IMR-90 (cell line): ENCODE measurements around the gene DLGAP4. TPM values are rescaled to one million over a fixed set of nuclear protein-coding genes. Genes with fewer than 3 reads are reported as not detected.

Experiments used
- ATAC-seq: fragments of 200-7000 bp; cut with Tn5 transposase; 2 replicates; pipeline ENCODE4 v1.9.1; 2020; ENCODE audit warnings: low read depth, mild to moderate bottlenecking, moderate library complexity
- BruUV-seq: library from RNA; stranded (reverse); fragments of 400-500 nt; replicated peaks from 2 replicates; lab custom pipeline; 2021; lab: Mats Ljungman, UMichigan
- CTCF ChIA-PET: fragments of 300-600 bp; formaldehyde crosslinking; extraction: SDS; loops from one replicate; lab custom pipeline; 2021; ENCODE audit warnings: antibody characterized with exemption; lab: Yijun Ruan, JAX
- POLR2A ChIA-PET: fragments of 300-600 bp; sonication (Branson Sonifier 250); formaldehyde crosslinking; loops from one replicate; lab custom pipeline; 2022; ENCODE audit warnings: antibody characterized with exemption; ENCODE audit not compliant: unreplicated experiment; lab: Charles Lee
- DNase-seq: peaks from one replicate; pipeline ENCODE4 v3.0.0; 2013
- H2AFZ ChIP-seq: replicated peaks from 2 replicates; pipeline ENCODE3; 2013; ENCODE audit warnings: low read length, mild to moderate bottlenecking; ENCODE audit not compliant: poor library complexity
- H2AK5ac ChIP-seq: 2 replicates; pipeline ENCODE4 v1.6.1; 2013; ENCODE audit warnings: low read depth, low read length, inconsistent platforms
- H2AK9ac ChIP-seq: replicated peaks from 2 replicates; pipeline ENCODE3; 2013; ENCODE audit warnings: mild to moderate bottlenecking, low read depth, low read length, moderate library complexity; ENCODE audit not compliant: poor library complexity
- H2BK120ac ChIP-seq: 2 replicates; pipeline ENCODE4 v1.6.1; 2013; ENCODE audit warnings: low read depth, low read length, inconsistent platforms
- H2BK15ac ChIP-seq: 3 replicates; pipeline ENCODE4 v1.6.1; 2013; ENCODE audit warnings: low read depth, low read length, inconsistent platforms
- H2BK20ac ChIP-seq: 2 replicates; pipeline ENCODE4 v1.6.1; 2013; ENCODE audit warnings: low read depth, mild to moderate bottlenecking, inconsistent platforms, low read length, moderate library complexity
- H2BK5ac ChIP-seq: 2 replicates; pipeline ENCODE4 v1.6.1; 2013; ENCODE audit warnings: mild to moderate bottlenecking, low read depth, low read length, inconsistent platforms; ENCODE audit not compliant: poor library complexity, severe bottlenecking
- H3K14ac ChIP-seq: replicated peaks from 2 replicates; pipeline ENCODE4 v1.6.1; 2013; ENCODE audit warnings: low read depth, low read length, inconsistent platforms
- H3K18ac ChIP-seq: 2 replicates; pipeline ENCODE4 v1.6.1; 2013; ENCODE audit warnings: low read depth, low read length, control low read depth
- H3K23ac ChIP-seq: 2 replicates; pipeline ENCODE4 v1.6.1; 2013; ENCODE audit warnings: low read depth, low read length, inconsistent platforms
- H3K27ac ChIP-seq: 2 replicates; pipeline ENCODE4 v1.5.1; 2013; ENCODE audit warnings: mild to moderate bottlenecking, control low read depth, low read length; ENCODE audit not compliant: insufficient read depth
- H3K27me3 ChIP-seq: 2 replicates; pipeline ENCODE4 v1.6.1; 2013; ENCODE audit warnings: low read length; ENCODE audit not compliant: control insufficient read depth, insufficient read depth
- H3K36me3 ChIP-seq: 2 replicates; pipeline ENCODE4 v1.6.1; 2013; ENCODE audit warnings: low read length, mixed read lengths; ENCODE audit not compliant: control insufficient read depth, insufficient read depth
- H3K4ac ChIP-seq: 2 replicates; pipeline ENCODE4 v1.6.1; 2013; ENCODE audit warnings: low read depth, low read length, inconsistent platforms
- H3K4me1 ChIP-seq: 2 replicates; pipeline ENCODE4 v1.6.1; 2013; ENCODE audit warnings: low read length, mixed read lengths; ENCODE audit not compliant: control insufficient read depth, insufficient read depth
- H3K4me2 ChIP-seq: 2 replicates; pipeline ENCODE4 v1.6.1; 2013; ENCODE audit warnings: low read depth, mild to moderate bottlenecking, control low read depth, low read length, moderate library complexity
- H3K4me3 ChIP-seq: 2 replicates; pipeline ENCODE4 v1.5.1; 2013; ENCODE audit warnings: low read depth, mild to moderate bottlenecking, control low read depth, low read length, moderate library complexity; ENCODE audit not compliant: insufficient read depth
- H3K56ac ChIP-seq: 2 replicates; pipeline ENCODE4 v1.6.1; 2013; ENCODE audit warnings: low read length, inconsistent platforms; ENCODE audit not compliant: insufficient read depth; ENCODE audit errors: extremely low read depth
- H3K79me1 ChIP-seq, 2 experiments: 2 replicates each; pipeline ENCODE4 v1.6.1; 2013; ENCODE audit warnings: low read length in 2 of 2, inconsistent platforms in 1 of 2, low read depth in 1 of 2
- H3K9ac ChIP-seq: 2 replicates; pipeline ENCODE4 v1.6.1; 2013; ENCODE audit warnings: low read depth, low read length, control low read depth
- H3K9me1 ChIP-seq: 2 replicates; pipeline ENCODE4 v1.6.1; 2013; ENCODE audit warnings: low read length, inconsistent platforms; ENCODE audit not compliant: insufficient read depth
- H3K9me3 ChIP-seq: 2 replicates; pipeline ENCODE4 v1.6.1; 2013; ENCODE audit warnings: low read length; ENCODE audit not compliant: control insufficient read depth, insufficient read depth
- H4K20me1 ChIP-seq: 2 replicates; pipeline ENCODE4 v1.6.1; 2013; ENCODE audit warnings: low read length, inconsistent platforms; ENCODE audit not compliant: insufficient read depth
- H4K5ac ChIP-seq: 2 replicates; pipeline ENCODE4 v1.6.1; 2013; ENCODE audit warnings: mild to moderate bottlenecking, low read depth, low read length, control low read depth
- H4K8ac ChIP-seq, 2 experiments: 2 replicates each; pipeline ENCODE4 v1.6.1; 2013; ENCODE audit warnings: low read depth in 2 of 2, low read length in 2 of 2, control low read depth in 1 of 2, inconsistent platforms in 1 of 2
- H4K91ac ChIP-seq: 2 replicates; pipeline ENCODE4 v1.6.1; 2013; ENCODE audit warnings: low read depth, low read length, inconsistent platforms; ENCODE audit not compliant: insufficient read depth
- MAZ ChIP-seq: IDR thresholded peaks from 2 replicates; pipeline ENCODE4 v1.6.1; 2012; ENCODE audit warnings: low read depth, mild to moderate bottlenecking, low read length, improper control_type of control experiment, moderate library complexity, borderline replicate concordance
- RCOR1 ChIP-seq: IDR thresholded peaks from 2 replicates; pipeline ENCODE4 v1.6.1; 2012; ENCODE audit warnings: mild to moderate bottlenecking, low read length, improper control_type of control experiment; ENCODE audit not compliant: insufficient replicate concordance
- WGBS, 2 experiments: methylation state at CpG; one replicate each; pipeline versions ENCODE4 v1.1.5 to v1.1.7; 2013; ENCODE audit warnings: missing lambda C conversion rate in 2 of 2; ENCODE audit not compliant: insufficient read length in 1 of 2; ENCODE audit errors: extremely low coverage in 2 of 2; 5-methylcytosine and 5-hydroxymethylcytosine counted together
- dilution Hi-C: fragments of 300-500 bp; cut with HindIII; formaldehyde crosslinking; loops from one replicate; pipeline ENCODE4 v1.14.3; 2018; ENCODE audit warnings: low sequenced_read_pairs; ENCODE audit not compliant: unreplicated experiment
- in situ Hi-C: fragments of 300-500 bp; cut with MboI; formaldehyde crosslinking; loops from 3 replicates; pipeline ENCODE4 v1.14.3; 2019; ENCODE audit warnings: low sequenced_read_pairs, inconsistent platforms, mixed read lengths
- intact Hi-C: fragments of 100-400 bp; cut with micrococcal nuclease; formaldehyde crosslinking; loops from 2 replicates; pipeline ENCODE4 v1.10.0; 2022
- polyA plus RNA-seq, 3 experiments: library from polyadenylated mRNA; depleted of rRNA; stranded (reverse); fragments of >200 nt; gene quantifications; 2 replicates each; pipeline ENCODE4 v1.2.3, GENCODE V29; 2012; ENCODE audit warnings: low replicate concordance in 1 of 3
- total RNA-seq: library from RNA; depleted of rRNA; stranded (reverse); fragments of >200 nt; gene quantifications from 2 replicates; pipeline ENCODE4 v1.2.3, GENCODE V29; 2012

DLGAP4 gene
- total and polyA plus RNA-seq, 2 of the 4 experiments (the other 2 are of a cell fraction): 32.3 to 73.2 TPM

- Histone ChIP-seq H2AK9ac (no peak overlapping the region), H2BK5ac (no peak overlapping the region), H3K18ac (no peak overlapping the region), H3K4ac (no peak overlapping the region), H2BK20ac (no peak overlapping the region), H4K8ac (no peak overlapping the region), H3K27ac (no peak overlapping the region), H3K27me3 (no peaks in the 10 kb centered on the region), H3K9me1 (peaks cover 67% of the 10 kb centered on the region), H3K4me2 (no peak overlapping the region), H3K4me1 (peaks cover 42% of the 10 kb centered on the region), H2AK5ac (no peak overlapping the region), H4K5ac (no peak overlapping the region), H2AFZ (no peak overlapping the region), H3K79me1 (peaks cover 37 to 95% of the 10 kb centered on the region in 2 experiments), H3K23ac (no peak overlapping the region), H3K9ac (no peak overlapping the region), H3K14ac (no peak overlapping the region), H4K20me1 (peaks cover 95% of the 10 kb centered on the region), H3K4me3 (no peak overlapping the region), H2BK15ac (no peak overlapping the region), H3K56ac (no peak overlapping the region), H3K36me3 (peaks cover 10% of the 10 kb centered on the region), H4K91ac (no peak overlapping the region; the same call in 1 of the 2 replicates), H2BK120ac (no peak overlapping the region), H3K9me3 (no peaks in the 10 kb centered on the region)
- BruUV-seq: no TSS peak
- intact Hi-C loops (no loop called here), in situ Hi-C loops (no loop called here), dilution Hi-C loops (no loop called here)
- 100% methylated on average over 1 of the region's 1 CpG; no CpG with 5 or more reads in 1 of the 2 experiments for WGBS, 2 experiments
- peak; percentile 45 for TF ChIP-seq RCOR1
- TF ChIP-seq MAZ: no peak
- POLR2A ChIA-PET: no interaction called here
- ATAC-seq (no peak), DNase-seq (no peak)
- CTCF ChIA-PET: no interaction called here
These were observed 171.3 kb downstream of the DLGAP4 start for GRCh38 chr20:36477475-36477874.
